HG02571 (cell line): Measurements from ENCODE around the gene PMAIP1.
"Not testable (repeated sequence)": the region's sequence is repeated elsewhere in the genome, so short reads cannot be mapped to it uniquely, and the experiment has no call there.

Experiments
- ATAC-seq: cut with Tn5 transposase; IDR thresholded peaks from one replicate; pipeline ENCODE4 v1.9.1; 2021; ENCODE audit warnings: mild to moderate bottlenecking, moderate library complexity; ENCODE audit not compliant: unreplicated experiment

The PMAIP1 gene

DNA sequence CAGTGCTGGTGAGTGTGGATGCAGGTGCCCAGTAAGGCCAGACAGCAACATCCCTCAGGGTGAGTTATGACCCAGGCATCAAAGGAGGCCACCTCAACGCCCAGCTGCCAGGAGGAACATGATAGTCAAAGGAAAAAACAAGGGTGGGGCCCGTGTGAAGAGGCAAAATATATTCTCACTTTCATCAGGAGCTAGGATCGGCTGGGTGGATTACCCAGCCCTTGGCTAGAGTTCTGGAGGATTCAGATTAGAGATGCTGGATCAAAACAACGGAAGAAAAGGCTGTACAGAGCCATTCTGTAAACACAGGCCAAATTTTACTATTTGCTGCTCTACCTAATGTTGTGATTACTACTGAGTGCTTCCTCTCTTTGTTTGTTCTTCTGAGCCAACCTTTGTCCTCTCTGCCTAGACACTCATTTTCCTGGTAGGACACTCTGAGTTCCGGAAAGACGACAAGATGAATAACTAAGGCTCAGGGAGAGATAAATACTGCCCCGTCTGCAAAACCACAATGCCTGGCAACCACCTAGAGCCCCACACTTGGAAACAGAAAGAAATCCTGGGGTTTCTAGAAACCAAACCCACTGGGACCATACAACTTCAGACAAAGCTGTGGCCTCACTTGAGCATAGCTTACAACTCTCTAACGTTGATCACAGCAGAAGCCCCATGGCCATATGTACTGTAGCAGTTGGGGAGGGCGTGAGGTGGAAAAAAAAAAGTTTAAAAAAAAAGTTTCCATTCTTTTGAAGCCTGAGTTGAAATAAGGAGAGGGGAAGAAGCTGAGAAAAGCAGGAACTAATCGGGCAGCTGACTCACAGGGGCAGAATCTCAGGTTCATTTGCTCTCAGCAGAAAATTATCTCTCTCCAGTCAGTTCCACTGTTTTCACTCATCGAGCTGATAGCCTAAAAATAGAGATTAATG, 17.8 kb upstream of the PMAIP1 start:
- peak; percentile 30 for ATAC-seq

DNA sequence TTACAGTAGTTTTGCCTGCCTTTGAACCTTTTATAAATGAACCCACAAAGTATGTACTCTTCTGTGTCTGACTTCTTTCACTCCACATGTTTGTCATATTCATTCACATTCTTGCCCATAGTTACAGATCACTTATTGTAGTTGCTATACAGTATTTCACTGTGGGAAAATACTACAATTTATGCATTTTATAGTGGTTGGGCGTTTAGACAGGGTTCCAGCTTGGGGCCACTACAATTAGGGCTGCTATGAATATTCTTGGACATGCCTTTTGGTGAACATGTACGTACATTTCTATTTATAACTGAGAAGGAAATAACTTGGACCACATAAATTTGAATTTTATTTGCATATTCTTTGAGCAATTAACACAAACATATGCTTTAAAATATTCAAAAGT, 15.4 kb upstream of the PMAIP1 start:
- no peak for ATAC-seq

DNA sequence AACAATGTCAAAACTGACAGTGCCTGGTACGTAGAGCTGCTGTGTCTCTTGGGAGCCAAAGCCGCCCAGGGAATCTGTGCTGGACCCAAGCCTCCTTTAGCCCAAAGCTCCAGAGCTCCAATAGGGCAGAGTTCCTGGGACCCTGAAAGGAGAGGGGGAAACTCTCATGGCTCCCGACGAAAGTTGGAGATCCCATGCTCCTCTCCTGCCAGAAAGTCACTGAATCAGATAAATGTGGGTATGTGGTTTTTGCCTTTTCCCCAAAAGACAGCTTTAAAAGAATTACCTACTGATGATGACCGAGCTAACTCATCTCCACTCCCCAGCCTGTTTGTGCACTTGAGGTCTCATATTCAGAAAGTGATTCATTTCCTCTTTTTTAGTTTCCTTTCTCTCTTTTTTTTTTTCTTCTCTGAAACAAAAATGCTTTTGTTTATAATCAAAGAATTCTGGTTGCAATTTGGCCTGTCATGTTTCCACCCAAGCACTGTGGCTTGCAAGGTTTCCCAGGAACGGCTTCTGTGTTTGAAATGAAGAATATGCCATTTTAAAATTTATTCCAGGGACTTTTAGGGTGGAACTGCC, 14.1 kb upstream of the PMAIP1 start:
- ATAC-seq = peak; percentile 79

DNA sequence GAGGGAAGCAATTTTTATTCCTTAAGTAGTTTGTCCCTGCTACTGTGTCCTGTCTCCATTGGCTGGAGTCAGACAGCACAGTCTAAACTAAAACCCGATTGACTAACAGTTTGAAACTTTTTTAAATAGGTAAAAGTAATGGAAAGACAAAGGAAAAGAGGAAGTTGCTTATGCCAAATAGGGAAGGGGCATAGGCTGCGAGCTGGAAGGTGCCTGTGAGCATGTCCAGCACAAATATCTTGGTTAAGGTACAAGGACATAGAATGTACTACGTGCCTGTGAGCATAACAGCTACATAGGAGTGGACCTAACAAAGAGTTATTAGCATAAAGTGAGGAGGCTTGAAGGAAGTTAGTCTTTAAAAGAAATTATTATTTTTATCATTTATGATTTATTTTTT, 13.4 kb upstream of the PMAIP1 start:
- ATAC-seq = not testable (repeated sequence)

DNA sequence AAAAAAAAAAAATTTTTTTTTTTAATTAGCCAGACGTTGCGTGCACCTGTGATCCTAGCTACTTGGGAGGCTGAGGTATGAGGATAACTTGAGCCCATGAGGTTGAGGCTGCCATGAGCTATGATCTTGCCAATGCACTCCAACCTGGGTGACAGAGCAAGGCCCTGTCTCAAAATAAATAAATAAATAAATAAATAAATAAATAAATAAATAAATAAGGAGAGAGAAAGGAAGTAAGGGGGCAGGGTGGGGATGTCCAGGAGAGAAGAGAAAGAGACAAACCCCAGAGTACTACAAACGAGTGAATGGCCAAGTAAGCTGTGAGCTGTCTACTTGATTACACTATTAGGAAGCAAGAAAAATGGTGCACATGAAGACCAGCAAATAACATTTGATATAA, 7.7 kb upstream of the PMAIP1 start:
- no peak for ATAC-seq

DNA sequence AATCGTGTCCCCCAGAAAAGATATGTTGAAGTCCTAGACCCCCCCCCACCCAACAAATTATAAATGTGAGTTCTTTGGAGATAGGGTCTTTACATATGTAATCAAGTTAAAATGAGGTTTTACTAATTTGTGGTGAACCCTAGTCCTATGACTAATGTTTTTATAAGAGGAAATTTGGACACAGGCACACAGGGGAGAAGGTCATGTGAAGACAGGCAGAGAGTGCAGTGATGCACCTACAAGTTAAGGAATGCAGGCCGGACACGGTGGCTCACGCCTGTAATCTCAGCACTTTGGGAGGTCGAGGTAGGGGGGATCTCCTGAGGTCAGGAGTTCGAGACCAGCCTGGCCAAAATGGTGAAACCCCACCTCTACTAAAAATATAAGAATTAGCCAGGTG, 5.8 kb upstream of the PMAIP1 start:
- ATAC-seq = no peak

DNA sequence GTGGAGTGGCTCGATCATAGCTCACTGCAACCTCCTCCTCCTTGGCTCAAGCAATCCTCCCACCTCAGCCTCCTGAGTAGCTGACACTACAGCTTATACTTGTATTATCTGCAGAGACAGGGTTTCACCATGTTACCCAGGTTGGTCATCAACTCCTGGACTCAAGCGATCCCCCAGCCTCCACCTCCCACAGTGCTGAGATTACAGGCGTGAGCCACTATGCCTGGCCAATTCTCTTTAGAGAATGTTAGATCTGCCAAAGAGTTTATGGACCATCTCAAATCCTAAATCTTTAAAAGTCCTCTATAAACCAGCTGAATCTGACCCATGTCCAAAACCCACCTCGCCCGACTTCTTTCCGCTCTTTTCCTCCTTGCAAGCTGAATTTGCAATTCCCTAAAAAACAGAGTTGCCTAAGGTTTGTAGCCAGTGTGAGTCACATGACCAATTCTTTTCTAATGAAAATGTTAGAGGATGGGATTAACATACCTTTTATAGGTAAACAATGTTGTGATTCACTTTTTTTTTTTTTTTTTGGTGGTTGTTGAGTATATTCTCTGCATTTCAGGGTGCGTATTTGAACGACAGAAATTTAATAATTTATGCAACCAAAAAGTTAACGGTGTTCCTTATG, 2.4 kb upstream of the PMAIP1 start:
- no peak for ATAC-seq

DNA sequence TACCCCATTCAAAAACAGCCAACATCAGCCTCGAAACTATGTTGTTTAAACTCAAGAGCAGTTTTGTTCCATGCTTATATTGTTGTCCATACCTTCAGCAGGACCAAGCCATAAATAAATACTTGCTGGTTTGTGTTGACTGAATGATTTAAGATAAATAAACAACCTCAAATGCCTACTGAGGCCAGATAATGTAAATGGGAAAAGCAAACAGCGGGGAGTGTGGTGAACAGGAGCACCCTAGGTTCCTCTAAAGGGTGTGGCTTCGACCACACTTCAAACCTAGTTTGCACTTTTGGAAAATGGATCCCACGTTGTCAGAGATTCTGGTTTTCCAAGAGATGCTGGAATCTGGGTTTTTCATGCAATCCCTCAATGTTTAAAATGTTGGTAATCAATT, 1.7 kb upstream of the PMAIP1 start:
- ATAC-seq = no peak

DNA sequence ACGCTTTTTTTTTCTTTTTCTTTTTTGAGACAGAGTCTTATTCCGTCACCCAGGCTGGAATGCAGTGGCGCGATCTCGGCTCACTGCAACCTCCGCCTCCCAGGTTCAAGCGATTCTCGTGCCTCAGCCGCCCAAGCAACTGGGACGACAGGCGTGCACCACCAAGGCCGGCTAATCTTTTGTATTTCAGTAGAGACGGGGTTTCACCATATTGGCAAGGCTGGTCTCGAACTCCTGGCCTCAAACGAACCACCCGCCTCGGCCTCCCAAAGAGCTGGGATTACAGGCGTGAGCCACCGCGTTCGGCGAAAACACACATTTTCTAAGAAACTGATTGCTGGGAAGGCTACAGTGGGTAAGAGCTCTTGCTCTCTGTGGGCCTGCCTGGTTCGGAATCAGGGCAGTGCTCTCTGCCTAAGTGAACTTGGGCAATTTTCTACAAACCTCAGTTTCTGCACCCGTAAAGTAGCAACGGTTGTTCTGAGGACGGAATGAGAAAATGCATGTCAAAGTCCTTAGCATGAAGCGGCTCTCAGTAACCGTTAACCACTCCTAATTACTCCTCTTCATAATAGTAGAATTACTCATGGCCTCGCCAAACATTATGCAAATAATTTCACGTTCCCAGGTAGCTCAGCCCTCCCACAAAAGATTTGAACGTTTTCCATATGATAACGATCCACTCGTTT, 1.0 kb upstream of the PMAIP1 start:
- ATAC-seq = peak; percentile 16

DNA sequence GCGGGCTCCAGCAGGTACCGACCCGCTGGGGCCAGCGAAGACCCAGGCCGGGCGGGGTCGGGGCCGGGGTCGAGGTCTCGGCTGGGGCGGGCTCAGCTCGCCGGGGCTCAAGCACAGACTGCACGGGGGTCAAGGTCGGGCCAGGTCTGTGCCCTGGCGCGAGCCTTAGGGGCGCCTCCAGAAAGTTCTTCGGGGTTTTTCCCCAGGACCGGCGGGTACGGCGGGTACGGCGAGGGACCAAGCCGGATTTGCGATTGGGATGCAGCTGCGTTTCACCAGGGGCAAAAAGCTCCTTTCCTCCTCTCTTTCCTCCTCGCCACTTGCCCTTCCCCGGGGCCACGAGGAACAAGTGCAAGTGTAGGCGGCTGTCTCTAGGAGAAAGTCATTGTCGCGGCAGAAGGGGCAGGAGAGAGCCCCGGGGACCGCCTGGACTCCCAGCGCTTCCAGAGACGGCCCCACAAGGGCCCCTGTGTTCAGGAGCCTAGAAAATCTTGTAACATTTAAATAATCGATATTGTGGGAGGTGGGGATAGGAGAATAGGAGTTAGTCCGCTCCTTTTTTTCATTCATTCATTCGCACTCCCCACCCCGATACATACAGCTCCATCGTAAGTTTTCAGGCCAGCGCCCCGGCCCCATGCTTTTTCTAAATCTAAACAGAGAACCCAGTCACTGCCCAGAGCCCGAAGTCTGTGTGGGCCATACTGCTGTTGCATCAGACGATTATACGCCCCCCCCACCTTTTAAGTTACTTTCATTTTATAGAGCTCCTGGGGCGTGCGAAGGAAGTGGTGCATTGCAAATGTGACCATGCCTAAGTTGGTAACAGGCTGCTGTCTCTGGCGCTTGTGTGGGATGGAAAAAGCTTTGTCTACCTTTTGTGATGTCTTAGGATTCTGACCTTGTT, 679 bp downstream of the PMAIP1 start:
- ATAC-seq = peak; percentile 32

DNA sequence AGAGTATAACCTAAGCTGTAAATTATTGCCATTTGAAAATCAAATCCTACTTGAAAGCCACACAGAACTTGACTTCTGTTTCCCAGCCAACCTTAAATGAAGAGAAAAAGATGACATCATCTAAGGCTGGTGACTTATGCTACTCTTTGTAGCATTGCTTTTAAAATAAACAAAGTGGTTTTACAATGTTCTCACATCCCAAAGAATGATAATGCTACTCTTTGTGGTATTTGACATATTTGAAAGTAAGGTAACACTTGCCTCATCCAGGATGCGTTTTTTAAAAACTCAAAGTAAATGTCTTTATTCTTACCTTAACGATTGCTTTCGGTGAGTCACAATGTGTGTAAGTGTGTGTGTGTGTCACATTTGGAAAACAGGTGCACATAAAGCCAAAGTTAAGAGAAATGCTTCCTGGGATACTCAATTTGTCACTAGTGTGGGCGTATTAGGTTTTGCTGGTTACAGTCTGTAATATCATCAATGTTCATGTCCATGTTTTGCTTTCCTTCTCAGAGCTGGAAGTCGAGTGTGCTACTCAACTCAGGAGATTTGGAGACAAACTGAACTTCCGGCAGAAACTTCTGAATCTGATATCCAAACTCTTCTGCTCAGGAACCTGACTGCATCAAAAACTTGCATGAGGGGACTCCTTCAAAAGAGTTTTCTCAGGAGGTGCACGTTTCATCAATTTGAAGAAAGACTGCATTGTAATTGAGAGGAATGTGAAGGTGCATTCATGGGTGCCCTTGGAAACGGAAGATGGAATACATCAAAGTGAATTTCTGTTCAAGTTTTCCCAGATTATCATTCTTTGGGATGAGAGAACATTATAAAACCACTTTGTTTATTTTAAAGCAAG, 2.6 kb downstream of the PMAIP1 start:
- no peak for ATAC-seq

DNA sequence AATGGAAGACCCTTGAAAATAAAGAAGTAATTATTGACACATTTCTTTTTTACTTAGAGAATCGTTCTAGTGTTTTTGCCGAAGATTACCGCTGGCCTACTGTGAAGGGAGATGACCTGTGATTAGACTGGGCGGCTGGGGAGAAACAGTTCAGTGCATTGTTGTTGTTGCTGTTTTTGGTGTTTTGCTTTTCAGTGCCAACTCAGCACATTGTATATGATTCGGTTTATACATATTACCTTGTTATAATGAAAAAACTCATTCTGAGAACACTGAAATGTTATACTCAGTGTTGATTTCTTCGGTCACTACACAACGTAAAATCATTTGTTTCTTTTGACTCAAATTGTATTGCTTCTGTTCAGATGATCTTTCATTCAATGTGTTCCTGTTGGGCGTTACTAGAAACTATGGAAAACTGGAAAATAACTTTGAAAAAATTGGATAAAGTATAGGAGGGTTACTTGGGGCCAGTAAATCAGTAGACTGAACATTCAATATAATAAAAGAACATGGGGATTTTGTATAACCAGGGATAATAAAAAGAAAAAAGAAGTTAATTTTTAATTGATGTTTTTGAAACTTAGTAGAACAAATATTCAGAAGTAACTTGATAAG, 3.3 kb downstream of the PMAIP1 start:
- ATAC-seq = no peak

DNA sequence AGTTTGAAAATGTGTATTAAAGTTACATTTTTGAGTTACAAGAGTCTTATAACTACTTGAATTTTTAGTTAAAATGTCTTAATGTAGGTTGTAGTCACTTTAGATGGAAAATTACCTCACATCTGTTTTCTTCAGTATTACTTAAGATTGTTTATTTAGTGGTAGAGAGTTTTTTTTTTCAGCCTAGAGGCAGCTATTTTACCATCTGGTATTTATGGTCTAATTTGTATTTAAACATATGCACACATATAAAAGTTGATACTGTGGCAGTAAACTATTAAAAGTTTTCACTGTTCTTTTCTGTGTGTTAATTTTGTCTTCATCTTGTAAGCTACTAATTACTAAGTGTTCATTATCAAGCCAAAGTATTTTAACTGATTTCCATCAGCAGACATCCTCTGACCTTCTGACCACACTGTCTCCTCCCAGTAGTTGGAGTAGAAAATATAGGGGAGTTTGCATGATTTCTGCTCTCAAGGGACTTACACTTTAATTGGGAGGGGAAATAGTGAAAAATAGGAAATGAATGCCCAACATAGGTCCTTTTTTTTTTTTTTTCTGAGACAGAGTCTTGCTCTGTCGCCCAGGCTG, 4.3 kb downstream of the PMAIP1 start:
- no peak for ATAC-seq

DNA sequence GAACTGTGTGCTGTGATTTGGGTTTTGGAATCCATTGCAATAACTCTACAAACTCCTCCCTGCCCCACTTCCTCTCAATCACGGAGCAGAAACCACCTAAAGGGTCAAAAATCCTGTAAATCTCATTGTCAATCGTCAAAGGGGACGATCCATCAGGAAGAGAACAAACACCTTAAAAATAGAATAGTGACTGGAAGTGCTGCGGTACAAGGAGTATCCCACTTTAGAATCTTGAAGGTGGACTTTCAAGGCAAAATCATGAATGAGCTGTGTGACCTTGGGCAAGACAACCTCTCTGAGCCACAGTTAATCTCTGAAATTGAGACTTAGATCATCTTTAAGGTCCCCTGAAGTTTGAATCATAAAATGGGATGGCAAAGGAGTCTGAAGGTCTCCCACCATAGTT, 5.9 kb downstream of the PMAIP1 start:
- no peak for ATAC-seq

DNA sequence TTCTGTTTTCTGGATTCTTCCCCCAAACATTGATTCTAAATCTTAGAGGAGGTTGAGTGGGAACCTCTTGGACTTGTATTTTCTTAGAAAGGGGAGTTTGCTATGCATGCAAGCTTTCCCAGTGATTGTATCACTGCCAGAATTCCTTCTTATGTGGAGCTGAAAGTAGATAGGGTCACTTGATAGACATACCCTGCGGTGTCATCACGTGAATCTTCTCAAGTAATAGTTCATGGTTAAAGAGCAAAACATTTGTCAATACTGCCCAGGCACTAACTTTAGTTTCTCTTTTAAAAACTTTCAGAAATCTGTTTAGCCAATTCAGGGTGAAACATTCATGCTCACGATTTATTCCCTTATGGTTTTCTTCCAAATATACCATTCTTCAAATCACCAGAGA, 6.4 kb downstream of the PMAIP1 start:
- ATAC-seq = no peak

DNA sequence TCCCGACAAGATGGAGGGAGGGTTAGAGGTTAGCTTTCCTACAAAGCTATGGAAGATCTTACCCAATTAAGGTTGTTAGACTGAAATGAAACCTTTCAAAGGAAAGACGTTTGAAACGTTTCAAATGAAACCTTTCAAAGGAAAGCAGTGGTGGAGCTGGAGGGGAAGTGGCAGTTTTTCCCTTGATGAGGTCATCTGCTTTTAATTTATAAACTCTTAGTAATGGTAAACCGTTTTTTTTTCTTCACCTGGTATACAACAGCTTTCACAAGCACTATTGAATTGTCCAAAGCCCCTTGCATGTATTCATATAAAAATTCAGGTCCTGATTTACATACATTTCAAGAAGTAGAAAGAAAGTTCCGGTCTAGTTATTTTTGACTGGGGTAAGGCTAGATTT, 7.4 kb downstream of the PMAIP1 start:
- no peak for ATAC-seq

DNA sequence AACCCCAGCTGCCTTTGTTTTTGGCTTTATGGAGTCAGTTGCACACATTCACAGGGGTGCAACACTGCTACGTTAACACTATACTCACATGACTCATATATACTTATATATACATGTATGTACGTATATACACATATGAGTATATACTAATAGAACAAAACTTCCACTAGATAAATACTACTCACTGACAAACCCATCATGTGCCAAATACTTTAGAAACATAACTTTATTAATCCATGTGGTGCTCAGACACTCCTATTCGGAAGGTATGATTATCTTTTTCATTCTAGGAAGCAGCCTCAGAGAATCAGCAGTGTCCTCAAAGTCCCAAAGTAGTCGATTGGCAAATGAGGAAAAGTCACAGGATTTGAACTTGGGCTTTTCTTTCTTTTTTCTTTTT, 7.9 kb downstream of the PMAIP1 start:
- ATAC-seq = no peak

DNA sequence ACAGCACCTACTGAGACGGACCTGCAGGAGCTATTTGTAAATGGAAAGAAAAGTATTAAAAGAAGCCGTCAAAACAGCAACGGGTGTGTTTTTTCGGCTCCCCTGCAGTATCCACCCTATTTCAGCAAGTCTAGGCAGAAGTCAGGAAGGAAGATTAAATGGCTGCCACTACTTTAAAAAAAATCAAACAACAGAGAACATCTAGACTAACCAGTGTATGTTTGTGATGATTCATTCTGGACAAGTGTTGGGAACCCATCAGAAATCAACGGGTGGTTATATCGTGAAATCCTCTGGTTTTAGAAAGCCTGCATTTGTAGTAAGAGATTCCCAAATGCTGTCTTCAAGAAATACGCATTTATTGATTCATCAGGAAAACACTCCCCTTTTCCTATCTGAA, 9.0 kb downstream of the PMAIP1 start:
- no peak for ATAC-seq
